ENCODE measurements around the gene RAB37. TPM values are rescaled to one million over a fixed set of nuclear protein-coding genes. Genes with fewer than 3 reads are reported as not detected.

Gene RAB37
- total and polyA plus RNA-seq, 2 of the 13 experiments (the other 11 are each of a cell fraction or from before 2014, with no cell fraction given), result 0.91 to 3.7 TPM

DNA sequence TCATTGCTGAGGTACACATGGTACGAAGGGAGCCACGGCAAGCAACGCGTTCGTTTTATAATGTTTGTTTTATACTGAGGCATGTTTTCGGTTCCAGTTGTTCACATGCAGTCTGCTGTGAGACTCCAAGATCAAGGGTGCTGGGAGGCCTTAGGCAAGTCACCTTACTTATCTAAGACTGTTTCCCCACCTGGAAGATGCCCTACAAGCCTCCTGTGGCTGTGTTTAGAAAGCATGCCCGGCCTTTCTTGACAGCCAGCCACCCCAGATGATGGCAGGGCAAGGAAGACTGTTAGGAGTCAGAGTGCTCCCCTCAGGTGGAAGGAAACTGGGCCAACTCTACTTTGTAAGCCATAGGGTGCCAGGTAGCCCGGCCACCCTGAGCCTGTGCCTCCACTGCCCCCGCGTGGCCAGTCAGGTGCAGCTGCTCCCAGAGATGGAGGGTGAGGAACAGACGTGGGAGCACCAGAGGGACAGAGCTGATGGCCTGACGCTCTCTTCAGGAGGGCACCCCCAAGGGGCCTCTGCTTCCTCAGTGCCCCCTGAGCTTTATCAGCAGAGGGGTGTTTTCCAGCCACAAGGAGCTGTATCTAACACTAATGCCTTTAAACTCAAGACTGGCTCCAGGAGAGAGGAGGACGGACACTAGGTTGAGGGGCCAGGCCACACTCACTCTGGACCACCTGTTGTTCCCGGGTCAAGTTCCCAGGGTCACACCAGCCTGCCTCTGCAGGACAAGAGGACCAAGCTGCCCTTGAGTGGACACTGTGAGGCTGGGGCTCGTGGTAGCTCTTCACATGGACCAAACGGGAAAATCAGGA lies 33.7 kb downstream of the RAB37 start (continued):
- TF ChIP-seq ZNF567 (CRISPR knock-in tag; IDR thresholded peaks at IDR 0.05; ENCODE audit: borderline replicate concordance) (peak; percentile 90; the same call in 1 of the 2 replicates), ZNF558 (CRISPR knock-in tag; IDR thresholded peaks at IDR 0.05; ENCODE audit: borderline replicate concordance) (no peak), ZNF577 (CRISPR knock-in tag; IDR thresholded peaks at IDR 0.05; ENCODE audit: borderline replicate concordance, low read depth) (no peak), ZNF629 (CRISPR knock-in tag; conservative IDR thresholded peaks at IDR 0.05) (no peak), ZNF570 (CRISPR knock-in tag; IDR thresholded peaks at IDR 0.05; ENCODE audit: borderline replicate concordance) (no peak), FOXC1 (CRISPR knock-in tag; IDR thresholded peaks at IDR 0.05; ENCODE audit: borderline replicate concordance) (peak; percentile 22; the same call in 1 of the 2 replicates), PBX3 (CRISPR knock-in tag; IDR thresholded peaks at IDR 0.05; ENCODE audit: borderline replicate concordance) (no peak), PRDM10 (CRISPR knock-in tag; IDR thresholded peaks at IDR 0.05; ENCODE audit: low read depth) (peak; percentile 69; the same call in 1 of the 2 replicates), SALL2 (CRISPR knock-in tag; IDR thresholded peaks at IDR 0.05) (peak; percentile 45; the same call in 1 of the 2 replicates), JARID2 (CRISPR knock-in tag; IDR thresholded peaks at IDR 0.05; ENCODE audit: insufficient replicate concordance) (peak; percentile 73), CBFB (CRISPR knock-in tag; IDR thresholded peaks at IDR 0.05) (peak; percentile 39; the same call in 1 of the 2 replicates), ZNF597 (CRISPR knock-in tag; IDR thresholded peaks at IDR 0.05) (no peak), ZNF451 (CRISPR knock-in tag; IDR thresholded peaks at IDR 0.05) (peak; percentile 45; the same call in 1 of the 2 replicates), MIXL1 (CRISPR knock-in tag; IDR thresholded peaks at IDR 0.05) (peak; percentile 74; the same call in 1 of the 2 replicates), ATF7 (IDR thresholded peaks at IDR 0.05) (no peak), ATF7 (CRISPR knock-in tag; IDR thresholded peaks at IDR 0.05) (no peak), POLR2AphosphoS2 (IDR thresholded peaks at IDR 0.05; ENCODE audit: low read depth, low read length) (peak; percentile 69; the same call in 1 of the 2 replicates), ZNF547 (CRISPR knock-in tag; IDR thresholded peaks at IDR 0.05) (no peak), U2AF2 (IDR thresholded peaks at IDR 0.05; ENCODE audit: low read depth, low read length) (no peak), ZNF12 (CRISPR knock-in tag; IDR thresholded peaks at IDR 0.05) (no peak), RFXAP (CRISPR knock-in tag; IDR thresholded peaks at IDR 0.05; ENCODE audit: borderline replicate concordance) (no peak), ZNF501 (CRISPR knock-in tag; IDR thresholded peaks at IDR 0.05) (0 out of 2 replicates have a peak, but pooled peaks have one; percentile 21), ZFP90 (CRISPR knock-in tag; IDR thresholded peaks at IDR 0.05; ENCODE audit: borderline replicate concordance) (no peak)
- TF ChIP-seq, protein P1, sequence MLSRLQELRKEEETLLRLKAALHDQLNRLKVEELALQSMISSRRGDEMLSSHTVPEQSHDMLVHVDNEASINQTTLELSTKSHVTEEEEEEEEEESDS (CRISPR knock-in tag; IDR thresholded peaks at IDR 0.05; ENCODE audit: borderline replicate concordance), result 0 out of 2 replicates have a peak, but pooled peaks have one; percentile 39

Data from HepG2 (cell line).